ENCODE results near the gene REEP2. TPM values are rescaled to one million over a fixed set of nuclear protein-coding genes. Genes with fewer than 3 reads are reported as not detected.
"Not testable (repeated sequence)": the region's sequence is repeated elsewhere in the genome, so short reads cannot be mapped to it uniquely, and the experiment has no call there.

REEP2 gene
- total RNA-seq = 1.7 TPM

- DNase-seq = no peak
Measured at GRCh38 chr5:138438724-138439476, at the start of gene REEP2. Gene REEP2 (plus strand): TSS chr5:138439057. CDS start chr5:138439209, 152 bp downstream.

GRCh38 chr5:138389332-138389731 is 49.5 kb upstream of the REEP2 start:
- DNase-seq = no peak

GRCh38 chr5:138389911-138390310 is 48.9 kb upstream of the REEP2 start:
- not testable (repeated sequence) for DNase-seq

DNA sequence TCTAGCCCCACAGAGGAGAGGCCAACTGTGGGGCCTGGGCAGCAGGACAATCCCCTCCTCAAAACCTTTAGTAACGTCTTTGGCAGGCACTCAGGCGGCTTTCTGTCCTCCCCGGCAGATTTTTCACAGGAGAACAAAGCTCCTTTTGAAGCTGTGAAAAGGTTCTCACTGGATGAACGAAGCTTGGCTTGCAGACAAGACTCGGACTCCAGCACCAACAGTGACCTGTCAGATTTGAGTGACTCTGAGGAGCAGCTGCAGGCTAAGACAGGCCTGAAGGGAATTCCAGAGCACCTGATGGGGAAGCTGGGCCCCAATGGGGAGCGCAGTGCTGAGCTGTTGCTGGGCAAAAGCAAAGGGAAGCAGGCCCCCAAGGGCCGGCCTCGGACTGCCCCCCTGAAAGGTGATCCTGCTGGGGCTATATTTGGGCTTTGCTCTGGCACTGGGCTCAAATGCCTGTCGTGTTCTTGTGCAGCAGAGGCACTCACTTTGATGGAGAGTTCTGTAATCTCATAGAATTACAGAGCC is 46.9 kb upstream of the REEP2 start:
- DNase-seq = no peak

GRCh38 chr5:138402640-138403039 is 36.2 kb upstream of the REEP2 start:
- no peak for DNase-seq

- DNase-seq = no peak
Measured at GRCh38 chr5:138408023-138408422, 30.8 kb upstream of the REEP2 start.

GRCh38 chr5:138410996-138411640 is 27.7 kb upstream of the REEP2 start:
- not testable (repeated sequence) for DNase-seq

DNA sequence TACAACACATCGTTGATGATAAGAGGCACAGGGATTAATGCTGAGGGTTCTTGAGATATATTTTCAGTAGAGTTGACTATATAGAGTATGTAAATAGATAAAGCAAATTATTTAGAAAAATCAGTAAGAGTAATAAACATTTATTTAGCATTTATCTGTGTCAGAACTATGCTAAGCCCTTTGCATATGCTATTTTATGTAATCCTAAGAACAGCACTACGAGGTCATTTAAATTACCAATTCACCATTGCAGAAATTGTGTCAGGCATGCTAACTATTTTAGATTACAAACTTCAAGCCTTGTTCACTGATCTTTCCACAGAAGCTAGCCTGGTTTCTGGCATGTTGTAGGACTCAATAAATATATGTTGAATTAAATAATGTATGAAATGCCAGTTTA is 20.4 kb upstream of the REEP2 start:
- no peak for DNase-seq

DNA sequence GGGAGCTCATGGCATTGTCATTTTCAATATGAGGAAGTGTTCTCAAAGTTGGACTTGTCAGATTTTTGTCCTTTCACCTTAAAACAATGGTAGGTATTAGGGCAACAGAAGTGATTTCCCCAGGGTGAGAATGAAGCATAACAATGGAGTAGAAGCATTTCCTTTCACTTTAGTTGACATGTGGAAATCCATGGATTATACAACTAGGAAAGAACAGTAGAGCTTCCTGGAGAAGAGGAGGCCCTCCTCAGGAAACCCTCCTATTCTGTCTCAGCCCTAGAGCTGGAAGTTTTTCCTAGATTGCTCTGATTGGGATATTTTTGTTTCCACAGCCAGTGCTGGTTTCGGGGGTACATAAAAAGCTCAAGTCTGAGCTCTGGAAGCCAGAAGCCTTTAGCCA is 13.8 kb upstream of the REEP2 start:
- no peak for DNase-seq

DNA sequence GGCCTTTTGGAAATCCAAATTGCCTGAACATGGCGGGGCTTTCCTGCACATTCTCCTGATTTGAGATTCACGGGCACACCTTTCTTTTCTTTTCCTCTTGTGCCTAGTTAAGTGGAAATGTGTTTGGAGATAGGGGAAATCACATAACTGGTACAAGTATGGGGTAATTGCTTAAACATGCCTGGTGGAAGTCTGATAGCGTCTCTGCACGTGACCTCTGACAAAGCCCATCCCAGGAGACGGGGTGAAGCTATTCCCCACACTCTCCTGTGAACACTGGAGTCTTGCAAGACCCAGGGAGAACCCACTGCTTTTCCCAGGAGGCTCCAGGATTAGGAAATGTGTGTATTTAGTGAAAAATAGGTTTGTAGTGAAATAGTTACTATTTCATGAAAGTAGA is 2.9 kb upstream of the REEP2 start:
- no peak for DNase-seq

GRCh38 chr5:138438003-138438723 is 694 bp upstream of the REEP2 start:
- DNase-seq = no peak

DNA sequence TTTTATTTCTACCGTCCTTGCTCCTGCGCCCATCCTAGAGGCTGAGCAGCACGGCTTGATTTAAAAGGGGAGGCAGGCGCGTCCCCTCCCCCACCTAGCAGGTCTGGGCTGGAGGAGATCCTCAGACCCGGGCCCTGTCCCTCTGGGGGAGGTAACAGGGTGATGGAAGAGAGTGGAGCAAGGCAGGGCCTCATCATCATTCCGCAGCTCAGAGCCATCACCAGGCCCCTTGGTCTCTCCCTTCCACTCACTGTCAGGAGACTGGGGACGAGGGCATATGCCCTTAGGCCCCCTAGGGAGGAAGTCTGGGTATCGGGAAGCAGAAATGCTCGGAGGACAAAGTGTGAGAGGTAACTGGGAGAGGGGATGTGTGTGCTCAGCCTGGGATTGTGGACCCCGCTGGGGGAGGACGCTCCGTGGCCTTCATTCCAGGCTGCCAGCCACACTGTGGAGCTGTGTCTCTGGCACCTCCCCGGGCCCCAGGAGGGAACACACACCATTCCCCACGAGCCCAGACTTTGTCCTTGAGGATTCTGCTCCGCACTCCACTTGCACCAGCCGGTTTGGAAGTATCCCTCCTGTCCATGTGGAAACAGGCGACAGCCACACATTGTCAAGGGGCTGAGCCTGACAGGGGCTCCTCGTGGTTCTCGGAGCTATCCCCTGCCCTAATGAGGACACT is 761 bp downstream of the REEP2 start:
- no peak for DNase-seq

- no peak for DNase-seq
Measured at GRCh38 chr5:138440159-138441073, 1.6 kb downstream of the REEP2 start.

- no peak for DNase-seq
Measured at GRCh38 chr5:138441221-138441620, 2.4 kb downstream of the REEP2 start.

- DNase-seq = no peak
Measured at GRCh38 chr5:138444078-138444773, 5.4 kb downstream of the REEP2 start.

DNA sequence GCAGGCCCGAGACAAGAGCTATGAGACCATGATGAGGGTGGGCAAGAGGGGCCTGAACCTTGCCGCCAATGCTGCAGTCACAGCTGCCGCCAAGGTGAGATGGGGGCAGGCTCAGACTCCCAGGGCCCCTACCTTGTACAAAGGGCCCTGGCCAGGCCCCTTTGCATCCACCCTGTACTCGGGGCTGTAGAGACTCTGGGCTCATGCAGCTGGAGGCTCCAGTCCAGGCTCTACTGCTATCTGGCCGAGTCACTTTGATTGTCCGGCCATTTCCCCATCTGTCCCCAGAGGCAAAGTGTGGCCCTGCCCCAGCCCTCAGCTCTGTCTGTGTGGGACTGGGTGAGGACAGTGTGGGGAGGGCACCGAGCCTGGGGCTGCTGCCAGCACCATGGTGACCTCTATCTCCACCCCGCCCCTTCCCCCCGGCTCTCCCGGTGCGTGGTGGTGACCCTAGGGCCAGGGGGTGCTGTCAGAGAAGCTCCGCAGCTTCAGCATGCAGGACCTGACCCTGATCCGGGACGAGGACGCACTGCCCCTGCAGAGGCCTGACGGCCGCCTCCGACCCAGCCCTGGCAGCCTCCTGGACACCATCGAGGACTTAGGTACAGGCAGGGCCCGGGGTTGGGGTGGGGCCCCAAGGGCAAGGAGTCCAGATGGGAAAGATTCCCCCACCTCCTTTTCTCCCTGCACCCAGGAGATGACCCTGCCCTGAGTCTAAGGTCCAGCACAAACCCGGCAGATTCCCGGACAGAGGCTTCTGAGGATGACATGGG is 6.1 kb downstream of the REEP2 start:
- DNase-seq = no peak

GRCh38 chr5:138445547-138446271 is 6.9 kb downstream of the REEP2 start:
- no peak for DNase-seq

- DNase-seq = no peak
Measured at GRCh38 chr5:138448070-138448469, 9.2 kb downstream of the REEP2 start.

Data from skin of body (tissue), 2 donors.